Tibial nerve (tissue), 4 donors: ENCODE measurements around the gene TMEM53. TPM values are rescaled to one million over a fixed set of nuclear protein-coding genes. Genes with fewer than 3 reads are reported as not detected.

ENCODE experiments used
- DNase-seq, 2 donors: peaks; one replicate each; pipeline ENCODE4 v3.0.0-alpha.2; 2019; ENCODE audit warnings: low spot score in 2 of 2
- H3K27ac ChIP-seq, 4 donors: fragments of 200-600 bp; sonication (generic) in 3 of 4; one replicate each; pipeline ENCODE4 v1.5.1; 2017 to 2019; ENCODE audit warnings: mild to moderate bottlenecking in 1 of 4
- H3K27me3 ChIP-seq, 2 donors: fragments of 200-600 bp; sonication (generic) in 1 of 2; one replicate each; pipeline versions ENCODE4 v1.5.1 to v1.6.0; 2017 to 2019
- H3K36me3 ChIP-seq, 3 donors: fragments of 200-600 bp; sonication (generic); one replicate each; pipeline ENCODE4 v1.5.1; 2018 to 2019
- H3K4me1 ChIP-seq, 4 donors: fragments of 200-600 bp; sonication (generic) in 3 of 4; one replicate each; pipeline ENCODE4 v1.5.1; 2017 to 2019
- H3K4me3 ChIP-seq, 4 donors: fragments of 200-600 bp; sonication (generic) in 3 of 4; one replicate each; pipeline ENCODE4 v1.5.1; 2017 to 2019; ENCODE audit warnings: mild to moderate bottlenecking in 1 of 4, moderate library complexity in 1 of 4
- H3K9me3 ChIP-seq, 4 donors: fragments of 200-600 bp; sonication (generic) in 3 of 4; one replicate each; pipeline ENCODE4 v1.5.1; 2017 to 2019
- CTCF ChIP-seq, 5 experiments: fragments of 200-600 bp in 3 of 5; fragments of 450-650 bp in 2 of 5; sonication (generic) in 3 of 5; IDR thresholded peaks; one replicate each; pipeline ENCODE4 v1.5.1; 2016 to 2019; ENCODE audit warnings: antibody characterized with exemption in 5 of 5, mild to moderate bottlenecking in 3 of 5, moderate library complexity in 2 of 5
- EP300 ChIP-seq, 2 donors: sonication (generic); formaldehyde crosslinking; IDR thresholded peaks; one replicate each; pipeline ENCODE4 v1.6.1; 2017; ENCODE audit warnings: antibody characterized with exemption in 2 of 2, mild to moderate bottlenecking in 1 of 2
- POLR2A ChIP-seq, 2 donors: fragments of 450-650 bp; IDR thresholded peaks; one replicate each; pipeline ENCODE4 v1.6.1; 2017; ENCODE audit warnings: antibody characterized with exemption in 2 of 2, mild to moderate bottlenecking in 2 of 2, moderate library complexity in 2 of 2
- WGBS, 2 donors: methylation state at CpG; one replicate each; pipeline ENCODE4 v1.1.5; 2018; 5-methylcytosine and 5-hydroxymethylcytosine counted together
- total RNA-seq, 4 donors: library from RNA; depleted of rRNA; stranded (reverse); fragments of >200 nt; gene quantifications; one replicate each; pipeline ENCODE4 v1.1.0, GENCODE V29; 2016

The TMEM53 gene
- total RNA-seq, 4 donors from 2014 or later: 7.2 to 10.5 (median 9.5) TPM

DNA sequence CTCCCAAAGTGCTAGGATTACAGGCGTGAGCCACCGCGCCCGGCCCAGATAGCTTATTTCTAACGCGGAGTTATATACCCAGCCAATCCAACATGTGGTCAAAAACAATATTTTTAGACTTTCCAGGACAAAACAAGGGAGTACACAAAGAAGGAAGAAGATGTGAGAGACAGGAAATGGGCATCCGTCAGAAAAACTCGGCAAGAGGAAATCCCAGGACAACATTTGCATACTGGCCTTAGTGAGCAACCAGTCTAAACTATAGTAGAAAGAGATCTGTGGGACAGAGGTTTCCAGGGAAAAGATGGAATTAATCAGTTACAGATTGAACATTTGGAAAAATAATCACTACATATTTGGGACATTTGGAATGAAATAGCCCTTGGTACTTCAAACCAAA is 11.6 kb upstream of the TMEM53 start:
- Histone ChIP-seq H3K27me3 (no peaks in the 10 kb centered on the region), H3K4me3 (no peak overlapping the region), H3K4me1 (no peaks in the 10 kb centered on the region), H3K36me3 (no peaks in the 10 kb centered on the region), H3K9me3 (no peaks in the 10 kb centered on the region), H3K27ac (no peak overlapping the region)
- 74 to 75% methylated on average over 8 of the region's 8 CpGs for WGBS, 2 donors
- TF ChIP-seq CTCF (IDR thresholded peaks at IDR 0.05) (no peak), EP300 (IDR thresholded peaks at IDR 0.05) (no peak), POLR2A (IDR thresholded peaks at IDR 0.05) (no peak)
- DNase-seq: no peak

- TF ChIP-seq POLR2A (IDR thresholded peaks at IDR 0.05): no peak
- TF ChIP-seq CTCF (IDR thresholded peaks at IDR 0.05): no peak
- TF ChIP-seq EP300 (IDR thresholded peaks at IDR 0.05): no peak
- Histone ChIP-seq H3K4me3 (no peak overlapping the region), H3K4me1 (no peaks in the 10 kb centered on the region), H3K27me3 (no peaks in the 10 kb centered on the region), H3K36me3 (no peaks in the 10 kb centered on the region), H3K27ac (no peak overlapping the region), H3K9me3 (no peaks in the 10 kb centered on the region)
- WGBS, 2 donors: 92 to 93% methylated on average over 4 of the region's 4 CpGs
- no peak for DNase-seq
Observed at GRCh38 chr1:44685218-44685617, 10.9 kb upstream of the TMEM53 start.

DNA sequence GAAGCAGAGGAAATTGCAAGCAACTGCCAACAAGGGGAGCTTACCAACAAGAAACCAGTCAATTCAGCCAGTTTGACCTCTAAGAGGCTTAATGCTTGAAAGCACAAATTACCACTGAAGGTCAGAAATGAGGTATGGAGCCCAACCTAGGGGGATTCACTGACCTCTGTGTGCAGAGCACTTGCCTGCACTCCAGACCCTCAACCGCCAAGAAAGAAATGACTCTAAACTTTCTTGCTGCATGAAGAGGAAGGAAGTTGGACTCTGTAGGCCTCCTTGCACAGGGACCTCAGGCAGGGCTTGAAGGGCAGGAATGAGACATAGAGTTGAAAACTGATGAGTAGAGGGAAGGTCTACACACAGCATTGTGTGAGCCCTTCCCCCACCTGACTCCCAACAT is 10.2 kb upstream of the TMEM53 start:
- Histone ChIP-seq H3K27me3 (no peaks in the 10 kb centered on the region), H3K27ac (no peak overlapping the region), H3K4me3 (no peak overlapping the region), H3K36me3 (no peaks in the 10 kb centered on the region), H3K4me1 (no peaks in the 10 kb centered on the region), H3K9me3 (no peaks in the 10 kb centered on the region)
- 79 to 92% methylated on average over 1 of the region's 1 CpG for WGBS, 2 donors
- TF ChIP-seq POLR2A (IDR thresholded peaks at IDR 0.05) (no peak), EP300 (IDR thresholded peaks at IDR 0.05) (no peak), CTCF (IDR thresholded peaks at IDR 0.05) (no peak)
- DNase-seq: no peak

GRCh38 chr1:44682883-44683265 is 8.6 kb upstream of the TMEM53 start:
- TF ChIP-seq EP300 (IDR thresholded peaks at IDR 0.05) (no peak), POLR2A (IDR thresholded peaks at IDR 0.05) (no peak), CTCF (IDR thresholded peaks at IDR 0.05) (no peak)
- Histone ChIP-seq H3K4me3 (no peak overlapping the region), H3K4me1 (peaks cover 0 to 12% (median 0%) of the 10 kb centered on the region in 4 donors), H3K36me3 (no peaks in the 10 kb centered on the region), H3K27me3 (no peaks in the 10 kb centered on the region), H3K27ac (no peak overlapping the region), H3K9me3 (no peaks in the 10 kb centered on the region)
- WGBS, 2 donors: 95% methylated on average over 3 of the region's 3 CpGs
- DNase-seq: no peak

GRCh38 chr1:44681905-44682882 is 7.9 kb upstream of the TMEM53 start:
- no peaks in the 10 kb centered on the region for H3K27me3 ChIP-seq
- no peaks in the 10 kb centered on the region for H3K36me3 ChIP-seq
- no peak overlapping the region for H3K27ac ChIP-seq
- H3K4me1 ChIP-seq: peaks cover 0 to 19% (median under 1%) of the 10 kb centered on the region in 4 donors
- 82 to 85% methylated on average over 14 of the region's 14 CpGs for WGBS, 2 donors
- no peak overlapping the region for H3K4me3 ChIP-seq
- no peaks in the 10 kb centered on the region for H3K9me3 ChIP-seq
- TF ChIP-seq CTCF (IDR thresholded peaks at IDR 0.05) (no peak), POLR2A (IDR thresholded peaks at IDR 0.05) (no peak), EP300 (IDR thresholded peaks at IDR 0.05) (no peak)
- no peak for DNase-seq
